ENCODE results near the gene CTTNBP2. TPM values are rescaled to one million over a fixed set of nuclear protein-coding genes. Genes with fewer than 3 reads are reported as not detected.
A peak's percentile ranks its signal among the peaks of the same experiment; 100 is the strongest.

CTTNBP2 gene
- total RNA-seq, 1 experiment from 2014 or later, result 17.6 TPM

DNA sequence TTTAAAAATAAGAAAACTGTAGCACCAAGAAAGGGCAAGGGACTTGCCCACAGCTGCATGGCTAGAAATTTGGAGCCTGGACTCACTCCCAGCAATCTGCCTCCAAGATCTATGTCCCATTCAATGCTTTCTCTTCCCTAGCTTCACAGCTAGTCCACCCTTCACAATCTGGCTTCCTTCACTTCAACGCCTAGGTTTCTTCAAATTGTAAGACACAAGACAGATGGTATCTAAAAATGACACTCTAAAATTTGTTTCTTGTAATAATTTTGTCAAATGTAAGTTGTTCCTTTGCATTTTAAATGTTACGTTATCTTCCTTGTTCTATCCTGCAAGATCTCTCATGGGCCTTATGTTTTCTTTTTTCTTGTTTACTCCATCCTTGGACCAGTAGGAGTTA is 48.6 kb downstream of the CTTNBP2 start:
- TF ChIP-seq, protein P1, sequence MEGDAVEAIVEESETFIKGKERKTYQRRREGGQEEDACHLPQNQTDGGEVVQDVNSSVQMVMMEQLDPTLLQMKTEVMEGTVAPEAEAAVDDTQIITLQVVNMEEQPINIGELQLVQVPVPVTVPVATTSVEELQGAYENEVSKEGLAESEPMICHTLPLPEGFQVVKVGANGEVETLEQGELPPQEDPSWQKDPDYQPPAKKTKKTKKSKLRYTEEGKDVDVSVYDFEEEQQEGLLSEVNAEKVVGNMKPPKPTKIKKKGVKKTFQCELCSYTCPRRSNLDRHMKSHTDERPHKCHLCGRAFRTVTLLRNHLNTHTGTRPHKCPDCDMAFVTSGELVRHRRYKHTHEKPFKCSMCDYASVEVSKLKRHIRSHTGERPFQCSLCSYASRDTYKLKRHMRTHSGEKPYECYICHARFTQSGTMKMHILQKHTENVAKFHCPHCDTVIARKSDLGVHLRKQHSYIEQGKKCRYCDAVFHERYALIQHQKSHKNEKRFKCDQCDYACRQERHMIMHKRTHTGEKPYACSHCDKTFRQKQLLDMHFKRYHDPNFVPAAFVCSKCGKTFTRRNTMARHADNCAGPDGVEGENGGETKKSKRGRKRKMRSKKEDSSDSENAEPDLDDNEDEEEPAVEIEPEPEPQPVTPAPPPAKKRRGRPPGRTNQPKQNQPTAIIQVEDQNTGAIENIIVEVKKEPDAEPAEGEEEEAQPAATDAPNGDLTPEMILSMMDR (conservative IDR thresholded peaks at IDR 0.05), result no peak
- no peaks in the 10 kb centered on the region for H3K9me3 ChIP-seq (ENCODE audit: control insufficient read depth, low read depth, low read length)
- H3K9ac ChIP-seq (ENCODE audit: extremely low read depth, insufficient read length, low read length), result no peak overlapping the region
- Mint-ChIP-seq H3K4me3 (no peak overlapping the region), H3K36me3 (ENCODE audit: insufficient read depth in 1 of 3, low read depth in 3 of 3) (peaks cover 0 to 6% (median 4%) of the 10 kb centered on the region in 3 experiments; a peak in 3 of 7 replicates), H3K27me3 (ENCODE audit: low read depth) (no peaks in the 10 kb centered on the region), H3K27ac (peak overlapping the region in 2 of 3 experiments; percentile 0 to 1; a peak in 4 of 7 replicates), H3K9me3 (no peaks in the 10 kb centered on the region), H3K4me1 (peaks cover 8 to 23% of the 10 kb centered on the region in 2 experiments)
- no peak overlapping the region for H3T11ph ChIP-seq (ENCODE audit: low read length)
- H3K56ac ChIP-seq (ENCODE audit: insufficient read length, low read depth, low read length), result no peak overlapping the region
- no peak overlapping the region for H2BK12ac ChIP-seq (ENCODE audit: insufficient read length, low read depth, low read length)
- no peak overlapping the region for H3K23ac ChIP-seq (ENCODE audit: insufficient read length, low read depth, low read length)
- no peak for DNase-seq
- H3K79me2 ChIP-seq (ENCODE audit: insufficient read depth, low read length), result no peaks in the 10 kb centered on the region
- no peak overlapping the region for H3K14ac ChIP-seq (ENCODE audit: insufficient read depth, low read length)
- H3K27ac ChIP-seq (ENCODE audit: insufficient read length, low read depth, low read length), result no peak overlapping the region
- no peak overlapping the region for H3K4me2 ChIP-seq (ENCODE audit: insufficient read depth, insufficient read length, low read length)
- no peaks in the 10 kb centered on the region for H4K20me1 ChIP-seq (ENCODE audit: control insufficient read depth, insufficient read depth, insufficient read length)
- H2BK15ac ChIP-seq (ENCODE audit: low read depth, low read length), result no peak overlapping the region
- no peaks in the 10 kb centered on the region for H3K79me1 ChIP-seq (ENCODE audit: insufficient read depth, low read depth, low read length, poor library complexity, severe bottlenecking)
- no CpG with 5 or more reads among the region's 2 CpGs for WGBS (ENCODE audit: extremely low coverage, insufficient read length, low lambda C conversion rate)
- no peak overlapping the region for H3K18ac ChIP-seq (ENCODE audit: insufficient read length, low read depth, low read length)
- H4K91ac ChIP-seq (ENCODE audit: insufficient read length, low read depth, low read length), result no peak overlapping the region
- H3K27me3 ChIP-seq (ENCODE audit: insufficient read depth, low read length), result peaks cover 2% of the 10 kb centered on the region; the same call in 1 of the 2 replicates
- H2BK5ac ChIP-seq (ENCODE audit: insufficient read length, low read length), result no peak overlapping the region
- H3K4me1 ChIP-seq (ENCODE audit: insufficient read depth, low read length), result peaks cover 2% of the 10 kb centered on the region
- H3K4ac ChIP-seq (ENCODE audit: low read depth, low read length), result no peak overlapping the region
- no peak overlapping the region for H2BK20ac ChIP-seq (ENCODE audit: low read depth, low read length, poor library complexity, severe bottlenecking)
- H2AK5ac ChIP-seq (ENCODE audit: insufficient read length, low read length), result no peak overlapping the region
- no peak overlapping the region for H2BK120ac ChIP-seq (ENCODE audit: low read depth, low read length, poor library complexity, severe bottlenecking)
- no peak overlapping the region for H4K8ac ChIP-seq (replicated peaks; ENCODE audit: insufficient read length, low read depth, low read length)
- no peaks in the 10 kb centered on the region for H3K23me2 ChIP-seq (ENCODE audit: insufficient read length, low read depth, low read length, poor library complexity, severe bottlenecking)
- no peak overlapping the region for H4K5ac ChIP-seq (ENCODE audit: insufficient read length, low read depth, low read length)
- H2AFZ ChIP-seq (ENCODE audit: low read length), result no peak overlapping the region
